ENCODE results near the gene ALDH18A1. TPM values are rescaled to one million over a fixed set of nuclear protein-coding genes. Genes with fewer than 3 reads are reported as not detected.
"Not testable (repeated sequence)": the region's sequence is repeated elsewhere in the genome, so short reads cannot be mapped to it uniquely, and the experiment has no call there.

ALDH18A1 gene
- total RNA-seq, 4 donors from 2014 or later, result 23.5 to 35.2 (median 28.8) TPM

- no peak for TF ChIP-seq CTCF (IDR thresholded peaks at IDR 0.05)
- no peak for ATAC-seq (ENCODE audit: low FRiP score)
Measured at GRCh38 chr10:95691281-95691680, 34.8 kb upstream of the ALDH18A1 start.

GRCh38 chr10:95688648-95689047 is 32.1 kb upstream of the ALDH18A1 start:
- no peak for DNase-seq (ENCODE audit: low spot score)
- TF ChIP-seq CTCF (IDR thresholded peaks at IDR 0.05), result no peak
- no peak for ATAC-seq (ENCODE audit: low FRiP score)

More at GRCh38 chr10:95691281-95691680, 34.8 kb upstream of the ALDH18A1 start:
- no peak for DNase-seq (ENCODE audit: low spot score)

- DNase-seq (ENCODE audit: low spot score) (no peak), ATAC-seq (ENCODE audit: low FRiP score) (no peak)
- TF ChIP-seq CTCF (IDR thresholded peaks at IDR 0.05), result no peak
Measured at GRCh38 chr10:95683966-95684365, 27.5 kb upstream of the ALDH18A1 start.

- DNase-seq (ENCODE audit: low spot score) (no peak), ATAC-seq (ENCODE audit: low FRiP score) (no peak)
- TF ChIP-seq CTCF (IDR thresholded peaks at IDR 0.05), result no peak
Measured at GRCh38 chr10:95675403-95676116, 19.0 kb upstream of the ALDH18A1 start.

GRCh38 chr10:95674643-95675042 is 18.1 kb upstream of the ALDH18A1 start:
- no peak for TF ChIP-seq CTCF (IDR thresholded peaks at IDR 0.05)
- DNase-seq (ENCODE audit: low spot score) (no peak), ATAC-seq (ENCODE audit: low FRiP score) (no peak)

- not testable (repeated sequence) for DNase-seq (ENCODE audit: low spot score); ATAC-seq (ENCODE audit: low FRiP score)
Measured at GRCh38 chr10:95672641-95673040, 16.1 kb upstream of the ALDH18A1 start.

GRCh38 chr10:95664543-95664942 is 8.0 kb upstream of the ALDH18A1 start:
- DNase-seq (ENCODE audit: low spot score) (no peak), ATAC-seq (ENCODE audit: low FRiP score) (no peak)
- TF ChIP-seq CTCF (IDR thresholded peaks at IDR 0.05), result no peak

Data from omental fat pad (tissue), 4 donors.